ENCODE data around the gene KSR2. TPM values are rescaled to one million over a fixed set of nuclear protein-coding genes. Genes with fewer than 3 reads are reported as not detected.
"Not testable (repeated sequence)": the region's sequence is repeated elsewhere in the genome, so short reads cannot be mapped to it uniquely, and the experiment has no call there.

Gene KSR2
- total and polyA plus RNA-seq, 2 donors (not counting 3 experiments of a cell fraction or from before 2014, with no cell fraction given): 2.1 to 5.2 TPM

GRCh38 chr12:117874842-117875434 is 93.9 kb downstream of the KSR2 start:
- H2AFZ ChIP-seq (ENCODE audit: low read depth, low read length): no peak overlapping the region
- H3K4me3 ChIP-seq (replicated peaks in 1 of 3; ENCODE audit: insufficient read depth in 1 of 3, low read depth in 1 of 3, low read length in 3 of 3): no peak overlapping the region
- intact Hi-C loops (cut with micrococcal nuclease) (loop anchor here (1.0 to 5.0 kb wide), 5 partner anchors 141 to 501 kb away; partner anchors contain the start of genes PEBP1, RFC5 and SUDS3), dilution Hi-C loops (cut with MboI; ENCODE audit: extremely low pct_ligation_motif_present, low sequenced_read_pairs) (no loop called here)
- H3K79me2 ChIP-seq (ENCODE audit: control insufficient read depth, insufficient read depth, low read length): no peaks in the 10 kb centered on the region
- FAIRE-seq: peak; percentile 70
- no peaks in the 10 kb centered on the region for H3K9me3 ChIP-seq (replicated peaks; ENCODE audit: control insufficient read depth, insufficient read depth, low read length)
- no peak overlapping the region for H3K4me2 ChIP-seq (ENCODE audit: insufficient read depth, low read length)
- no peaks in the 10 kb centered on the region for H3K4me1 ChIP-seq (ENCODE audit: control insufficient read depth, extremely low read depth, insufficient read depth, low read length)
- H3K27me3 ChIP-seq (ENCODE audit: control insufficient read depth in 2 of 2, insufficient read depth in 2 of 2, low read length in 2 of 2): peaks cover 4 to 5% of the 10 kb centered on the region in 2 experiments
- no peak overlapping the region for H3K27ac ChIP-seq (ENCODE audit: insufficient read depth, low read depth, low read length)
- ChIA-PET POLR2A (no interaction called here), CTCF (interaction anchor here (0.5 to 4.8 kb wide), 26 partner anchors 9 to 1671 kb away, joined by 3 to 50 read pairs (median 4); partner anchors contain the start of genes PEBP1, RFC5, SUDS3 and VSIG10)
- no peaks in the 10 kb centered on the region for H4K20me1 ChIP-seq (replicated peaks; ENCODE audit: control insufficient read depth, extremely low read depth, insufficient read depth, low read length)
- peak; percentile 56 for DNase-seq (ENCODE audit: low read depth, low spot score)
- no TSS peak for BruUV-seq (replicated peaks)
- TF ChIP-seq JUN (IDR thresholded peaks at IDR 0.05; ENCODE audit: borderline replicate concordance, insufficient read depth, insufficient read length, low read depth) (no peak), EZH2 (IDR thresholded peaks at IDR 0.05; ENCODE audit: borderline replicate concordance, low read depth, low read length, severe bottlenecking) (no peak)
- TF ChIP-seq, protein P1, sequence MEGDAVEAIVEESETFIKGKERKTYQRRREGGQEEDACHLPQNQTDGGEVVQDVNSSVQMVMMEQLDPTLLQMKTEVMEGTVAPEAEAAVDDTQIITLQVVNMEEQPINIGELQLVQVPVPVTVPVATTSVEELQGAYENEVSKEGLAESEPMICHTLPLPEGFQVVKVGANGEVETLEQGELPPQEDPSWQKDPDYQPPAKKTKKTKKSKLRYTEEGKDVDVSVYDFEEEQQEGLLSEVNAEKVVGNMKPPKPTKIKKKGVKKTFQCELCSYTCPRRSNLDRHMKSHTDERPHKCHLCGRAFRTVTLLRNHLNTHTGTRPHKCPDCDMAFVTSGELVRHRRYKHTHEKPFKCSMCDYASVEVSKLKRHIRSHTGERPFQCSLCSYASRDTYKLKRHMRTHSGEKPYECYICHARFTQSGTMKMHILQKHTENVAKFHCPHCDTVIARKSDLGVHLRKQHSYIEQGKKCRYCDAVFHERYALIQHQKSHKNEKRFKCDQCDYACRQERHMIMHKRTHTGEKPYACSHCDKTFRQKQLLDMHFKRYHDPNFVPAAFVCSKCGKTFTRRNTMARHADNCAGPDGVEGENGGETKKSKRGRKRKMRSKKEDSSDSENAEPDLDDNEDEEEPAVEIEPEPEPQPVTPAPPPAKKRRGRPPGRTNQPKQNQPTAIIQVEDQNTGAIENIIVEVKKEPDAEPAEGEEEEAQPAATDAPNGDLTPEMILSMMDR (IDR thresholded peaks at IDR 0.05; ENCODE audit: extremely low read depth in 1 of 2, insufficient read depth in 1 of 2, low read depth in 1 of 2, low read length in 2 of 2): peak; percentile 79 to 83
- no peaks in the 10 kb centered on the region for H3K9me1 ChIP-seq (replicated peaks; ENCODE audit: control insufficient read depth, extremely low read depth, insufficient read depth, low read length)
- no peaks in the 10 kb centered on the region for H3K36me3 ChIP-seq (ENCODE audit: control insufficient read depth in 2 of 2, extremely low read depth in 1 of 2, insufficient read depth in 2 of 2, low read length in 2 of 2)
- H3K9ac ChIP-seq (replicated peaks; ENCODE audit: extremely low read depth, insufficient read depth, low read length): no peak overlapping the region

DNA sequence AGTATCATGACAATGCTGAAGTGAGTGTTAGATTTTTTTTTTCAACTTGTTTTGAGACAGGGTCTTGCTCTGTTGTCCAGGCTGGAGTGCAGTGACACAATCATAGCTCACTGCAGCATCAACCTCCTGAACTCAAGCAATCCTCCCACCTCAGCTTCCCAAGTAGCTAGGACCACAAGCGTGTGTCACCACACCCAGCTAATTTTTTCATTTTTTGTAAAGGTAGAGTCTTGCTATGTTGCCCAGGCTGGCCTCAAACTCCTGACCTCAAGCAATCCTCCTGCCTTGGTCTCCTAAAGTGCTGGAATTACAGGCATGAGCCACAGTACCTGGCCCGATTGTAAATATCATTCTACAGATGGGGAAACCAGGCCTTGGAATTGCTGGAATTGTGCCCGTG is 94.6 kb downstream of the KSR2 start:
- BruUV-seq (replicated peaks); H4K20me1 ChIP-seq (replicated peaks; ENCODE audit: control insufficient read depth, extremely low read depth, insufficient read depth, low read length); H2AFZ ChIP-seq (ENCODE audit: low read depth, low read length); POLR2A ChIA-PET; H3K27ac ChIP-seq (ENCODE audit: insufficient read depth, low read depth, low read length); H3K36me3 ChIP-seq (ENCODE audit: control insufficient read depth in 2 of 2, extremely low read depth in 1 of 2, insufficient read depth in 2 of 2, low read length in 2 of 2); H3K27me3 ChIP-seq (ENCODE audit: control insufficient read depth in 2 of 2, insufficient read depth in 2 of 2, low read length in 2 of 2); FAIRE-seq; H3K4me3 ChIP-seq (replicated peaks in 1 of 3; ENCODE audit: insufficient read depth in 1 of 3, low read depth in 1 of 3, low read length in 3 of 3); H3K4me2 ChIP-seq (ENCODE audit: insufficient read depth, low read length); H3K9ac ChIP-seq (replicated peaks; ENCODE audit: extremely low read depth, insufficient read depth, low read length); H3K9me1 ChIP-seq (replicated peaks; ENCODE audit: control insufficient read depth, extremely low read depth, insufficient read depth, low read length); H3K4me1 ChIP-seq (ENCODE audit: control insufficient read depth, extremely low read depth, insufficient read depth, low read length); H3K9me3 ChIP-seq (replicated peaks; ENCODE audit: control insufficient read depth, insufficient read depth, low read length); dilution Hi-C loops (cut with MboI; ENCODE audit: extremely low pct_ligation_motif_present, low sequenced_read_pairs); H3K79me2 ChIP-seq (ENCODE audit: control insufficient read depth, insufficient read depth, low read length); DNase-seq (ENCODE audit: low read depth, low spot score): not testable (repeated sequence)
- intact Hi-C loops (cut with micrococcal nuclease): loop anchor here (1.0 to 2.0 kb wide), 2 partner anchors 161 to 181 kb away; no protein-coding TSS in a partner anchor
- CTCF ChIA-PET: interaction anchor here (0.5 to 4.8 kb wide), 20 partner anchors 10 to 1671 kb away, joined by 3 to 50 read pairs (median 4); partner anchors contain the start of genes PEBP1, RFC5, SUDS3 and VSIG10

Data from endothelial cell of umbilical vein (primary cell).